H1 (cell line): ENCODE results near the gene PAK1IP1. TPM values are rescaled to one million over a fixed set of nuclear protein-coding genes. Genes with fewer than 3 reads are reported as not detected.

Experiments
- ASH2L ChIP-seq: fragments of 200-600, 300-600 bp; sonication (generic); IDR thresholded peaks from one replicate; pipeline ENCODE4 v1.7.1; 2017; ENCODE audit warnings: low read length
- BCL11A ChIP-seq, 2 experiments: IDR thresholded peaks; one replicate each; pipeline ENCODE4 v1.6.1; 2011; ENCODE audit warnings: low read depth in 2 of 2, low read length in 2 of 2, mild to moderate bottlenecking in 2 of 2
- CBX5 ChIP-seq: fragments of 300-800, 300-1000 bp; sonication (generic); IDR thresholded peaks from 2 replicates; pipeline ENCODE4 v1.7.1; 2016; ENCODE audit warnings: antibody characterized with exemption, low read length, low read depth
- CBX8 ChIP-seq: fragments of 300-800, 300-1000 bp; sonication (generic); IDR thresholded peaks from 2 replicates; pipeline ENCODE4 v1.7.1; 2016; ENCODE audit warnings: low read depth, low read length, borderline replicate concordance
- CEBPB ChIP-seq: IDR thresholded peaks from 2 replicates; pipeline ENCODE4 v1.6.1; 2012; ENCODE audit warnings: low read depth, low read length
- CREB1 ChIP-seq: IDR thresholded peaks from 2 replicates; pipeline ENCODE4 v1.6.1; 2012; ENCODE audit warnings: inconsistent platforms
- EGR1 ChIP-seq: IDR thresholded peaks from 2 replicates; pipeline ENCODE4 v1.6.1; 2011; ENCODE audit warnings: low read depth, low read length, borderline replicate concordance
- HDAC6 ChIP-seq: IDR thresholded peaks from one replicate; pipeline ENCODE4 v1.7.1; 2012; ENCODE audit warnings: low read depth, mild to moderate bottlenecking, inconsistent platforms, low read length, moderate library complexity
- JUN ChIP-seq: IDR thresholded peaks from 2 replicates; pipeline ENCODE4 v1.6.1; 2011; ENCODE audit warnings: low read depth, mild to moderate bottlenecking, improper control_type of control experiment, low read length
- KDM1A ChIP-seq: fragments of 200-600, 300-600 bp; sonication (generic); IDR thresholded peaks from 2 replicates; pipeline ENCODE4 v1.7.1; 2016; ENCODE audit warnings: mild to moderate bottlenecking, low read length, borderline replicate concordance
- KDM5A ChIP-seq: fragments of 200-600 bp; IDR thresholded peaks from 2 replicates; pipeline ENCODE4 v1.7.1; 2012; ENCODE audit warnings: mild to moderate bottlenecking, low read length, inconsistent platforms, mixed read lengths
- NANOG ChIP-seq: IDR thresholded peaks from 2 replicates; pipeline ENCODE4 v1.6.1; 2011; ENCODE audit warnings: low read length, low read depth, mild to moderate bottlenecking, inconsistent platforms; ENCODE audit not compliant: insufficient read depth, poor library complexity, severe bottlenecking
- PHF8 ChIP-seq: fragments of 200-600 bp; sonication (generic); conservative IDR thresholded peaks from 2 replicates; pipeline ENCODE4 v1.7.1; 2012; ENCODE audit warnings: low read depth, mild to moderate bottlenecking, inconsistent platforms, low read length, moderate library complexity
- POLR2AphosphoS5 ChIP-seq: IDR thresholded peaks from 2 replicates; pipeline ENCODE4 v1.6.1; 2011; ENCODE audit warnings: low read depth, low read length
- RAD21 ChIP-seq, 2 experiments: IDR thresholded peaks in 1 of 2; conservative IDR thresholded peaks in 1 of 2; 2 replicates each; pipeline ENCODE4 v1.6.1; 2011; ENCODE audit warnings: low read depth in 2 of 2, low read length in 2 of 2, improper control_type of control experiment in 1 of 2, inconsistent platforms in 1 of 2, mild to moderate bottlenecking in 1 of 2, moderate library complexity in 1 of 2
- RBBP5 ChIP-seq: IDR thresholded peaks from 2 replicates; pipeline ENCODE4 v1.7.1; 2012; ENCODE audit warnings: low read depth, mild to moderate bottlenecking, inconsistent platforms, low read length, moderate library complexity, borderline replicate concordance
- RNF2 ChIP-seq: fragments of 200-900, 300-1000 bp; sonication (generic); IDR thresholded peaks from 2 replicates; pipeline ENCODE4 v1.7.1; 2016; ENCODE audit warnings: borderline replicate concordance, low read depth, mild to moderate bottlenecking, antibody characterized with exemption, low read length; ENCODE audit not compliant: poor library complexity, severe bottlenecking; ENCODE audit errors: missing control alignments
- RXRA ChIP-seq: IDR thresholded peaks from 2 replicates; pipeline ENCODE4 v1.6.1; 2011; ENCODE audit warnings: low read depth, mild to moderate bottlenecking, low read length, moderate library complexity; ENCODE audit not compliant: insufficient read depth
- SIN3A ChIP-seq, 2 experiments: IDR thresholded peaks in 1 of 2; conservative IDR thresholded peaks in 1 of 2; 2 replicates each; pipeline ENCODE4 v1.6.1; 2011 to 2012; ENCODE audit warnings: low read length in 2 of 2, improper control_type of control experiment in 1 of 2, low read depth in 1 of 2, mild to moderate bottlenecking in 1 of 2
- TAF1 ChIP-seq: IDR thresholded peaks from 2 replicates; pipeline ENCODE4 v1.6.1; 2011; ENCODE audit warnings: mild to moderate bottlenecking, low read depth, low read length
- TEAD4 ChIP-seq: IDR thresholded peaks from 2 replicates; pipeline ENCODE4 v1.6.1; 2012; ENCODE audit warnings: low read depth, low read length, inconsistent platforms, mixed read lengths
- ZNF274 ChIP-seq: IDR thresholded peaks from 2 replicates; pipeline ENCODE4 v1.7.0; 2012; ENCODE audit warnings: low read length, borderline replicate concordance; ENCODE audit errors: extremely low read depth
- polyA plus RNA-seq, 7 experiments: library from polyadenylated mRNA; depleted of rRNA in 3 of 7; stranded (reverse) in 5 of 7; unstranded in 2 of 7; fragments of >200 nt in 5 of 7; fragments of 200-250 nt in 2 of 7; gene quantifications; 1 replicate in 5 of 7; 2 replicates in 1 of 7; 4 replicates in 1 of 7; pipeline versions ENCODE4 v1.2.1 to v1.2.3, GENCODE V29; 2011 to 2013; ENCODE audit warnings: missing spikeins in 2 of 7, mixed read lengths in 2 of 7
- total RNA-seq: library from RNA; stranded (reverse); fragmentation: NEBNext Ultra II Directional; extraction: Animal tissue kit (Norgen Biotek cat#: 25700); gene quantifications from 2 replicates; pipeline ENCODE4 v1.2.1, GENCODE V29; 2021
- TF ChIP-seq, protein P1 (sequence below): IDR thresholded peaks from 2 replicates; pipeline ENCODE4 v1.6.1; 2011; ENCODE audit warnings: low read depth, mild to moderate bottlenecking, low read length; ENCODE audit not compliant: insufficient read depth

PAK1IP1 gene
- total and polyA plus RNA-seq, 2 of the 8 experiments (the other 6 are each of a cell fraction or from before 2014, with no cell fraction given): 19.7 to 43.6 TPM

DNA sequence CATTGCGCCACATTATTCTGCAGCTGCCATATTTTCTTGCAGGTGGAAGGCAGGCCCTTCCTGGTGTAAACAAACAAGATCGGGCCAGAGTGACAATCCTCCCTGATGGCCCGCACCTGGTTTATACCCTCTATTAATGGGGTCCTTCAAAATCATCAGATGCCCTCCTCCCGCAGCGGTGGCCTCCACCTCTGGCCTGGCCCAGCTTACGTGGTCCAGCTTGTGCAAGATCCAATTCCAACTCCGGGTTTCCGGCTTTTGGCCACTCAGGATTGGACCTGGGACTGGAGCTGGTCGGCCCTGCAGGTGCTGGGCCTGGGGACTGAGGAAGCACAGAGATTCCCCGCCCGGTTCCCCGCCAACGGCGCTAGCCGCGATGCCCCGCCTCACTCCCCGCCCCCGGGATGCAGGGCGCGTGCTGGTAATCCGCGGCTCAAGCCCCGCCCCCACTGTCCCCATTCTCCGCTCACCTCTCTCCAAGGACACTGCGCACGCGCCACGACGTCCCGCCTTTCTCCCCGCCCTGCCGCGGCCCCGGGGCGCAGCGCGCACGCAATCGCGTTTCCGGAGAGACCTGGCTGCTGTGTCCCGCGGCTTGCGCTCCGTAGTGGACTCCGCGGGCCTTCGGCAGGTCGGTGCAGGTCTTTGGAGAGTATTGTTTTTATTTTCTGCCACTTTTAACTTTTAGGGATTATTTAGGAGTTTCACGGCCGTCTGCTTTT is 52.6 kb downstream of the PAK1IP1 start, which contains the start of gene TMEM14B (continued):
- TF ChIP-seq CREB1: 0 out of 2 replicates have a peak, but pooled peaks have one; percentile 52
- no peak for TF ChIP-seq KDM5A
- TF ChIP-seq ZNF274: no peak
- peak in 1 of 2 experiments; percentile 76; a peak in 1 of 4 replicates for TF ChIP-seq SIN3A (conservative IDR thresholded peaks at IDR 0.05 in 1 of 2, IDR thresholded peaks at IDR 0.05 in 1 of 2; ENCODE audit: low read depth in 1 of 2, low read length in 2 of 2)
- TF ChIP-seq TEAD4: no peak
- TF ChIP-seq ASH2L: peak; percentile 81
- TF ChIP-seq, protein P1, sequence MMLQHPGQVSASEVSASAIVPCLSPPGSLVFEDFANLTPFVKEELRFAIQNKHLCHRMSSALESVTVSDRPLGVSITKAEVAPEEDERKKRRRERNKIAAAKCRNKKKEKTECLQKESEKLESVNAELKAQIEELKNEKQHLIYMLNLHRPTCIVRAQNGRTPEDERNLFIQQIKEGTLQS: no peak
- TF ChIP-seq CBX8: no peak
- peak; percentile 65; the same call in 1 of the 2 replicates for TF ChIP-seq CEBPB
- peak; percentile 79 for TF ChIP-seq PHF8
- no peak for TF ChIP-seq HDAC6
- TF ChIP-seq EGR1: peak; percentile 77
- no peak for TF ChIP-seq RNF2
- TF ChIP-seq TAF1: peak; percentile 93
- TF ChIP-seq POLR2AphosphoS5: peak; percentile 96
- no peak for TF ChIP-seq JUN
- no peak for TF ChIP-seq NANOG
- no peak for TF ChIP-seq CBX5
- 0 out of 2 replicates have a peak, but pooled peaks have one; percentile 5 for TF ChIP-seq KDM1A
- TF ChIP-seq RAD21 (IDR thresholded peaks at IDR 0.05 in 1 of 2, conservative IDR thresholded peaks at IDR 0.05 in 1 of 2; ENCODE audit: low read depth in 2 of 2, low read length in 2 of 2): no peak; a peak in 1 of 4 replicates
- no peak for TF ChIP-seq RXRA
- peak; percentile 61; the same call in 1 of the 2 replicates for TF ChIP-seq RBBP5
- no peak for TF ChIP-seq BCL11A (IDR thresholded peaks at IDR 0.05; ENCODE audit: low read depth in 2 of 2, low read length in 2 of 2)
